HG03025 (cell line): Measurements from ENCODE around the gene PTX4.

Experiments
- ATAC-seq: cut with Tn5 transposase; IDR thresholded peaks from one replicate; pipeline ENCODE4 v1.9.1; 2021; ENCODE audit warnings: mild to moderate bottlenecking, moderate library complexity; ENCODE audit not compliant: unreplicated experiment, low FRiP score

The PTX4 gene

DNA sequence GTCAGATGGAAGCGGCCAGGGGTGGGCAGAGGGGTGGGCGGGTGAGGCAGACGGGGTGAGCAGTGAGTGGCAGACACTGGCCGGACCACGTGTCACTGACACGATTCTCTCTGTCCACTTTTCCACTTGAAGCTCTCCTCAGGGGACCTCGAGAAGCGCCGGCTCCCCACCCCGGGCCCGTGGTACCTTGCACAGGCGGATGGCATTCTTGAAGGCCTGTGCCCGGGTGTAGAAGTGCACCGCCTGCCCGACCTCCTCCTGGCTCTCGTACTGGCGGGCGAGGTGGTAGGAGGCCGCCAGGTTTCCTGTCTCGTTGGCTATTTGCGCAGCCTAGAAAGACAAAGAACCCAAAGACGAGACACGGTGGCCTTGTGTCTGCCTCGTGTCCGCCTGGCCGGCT lies 35.6 kb upstream of the PTX4 start:
- no peak for ATAC-seq

DNA sequence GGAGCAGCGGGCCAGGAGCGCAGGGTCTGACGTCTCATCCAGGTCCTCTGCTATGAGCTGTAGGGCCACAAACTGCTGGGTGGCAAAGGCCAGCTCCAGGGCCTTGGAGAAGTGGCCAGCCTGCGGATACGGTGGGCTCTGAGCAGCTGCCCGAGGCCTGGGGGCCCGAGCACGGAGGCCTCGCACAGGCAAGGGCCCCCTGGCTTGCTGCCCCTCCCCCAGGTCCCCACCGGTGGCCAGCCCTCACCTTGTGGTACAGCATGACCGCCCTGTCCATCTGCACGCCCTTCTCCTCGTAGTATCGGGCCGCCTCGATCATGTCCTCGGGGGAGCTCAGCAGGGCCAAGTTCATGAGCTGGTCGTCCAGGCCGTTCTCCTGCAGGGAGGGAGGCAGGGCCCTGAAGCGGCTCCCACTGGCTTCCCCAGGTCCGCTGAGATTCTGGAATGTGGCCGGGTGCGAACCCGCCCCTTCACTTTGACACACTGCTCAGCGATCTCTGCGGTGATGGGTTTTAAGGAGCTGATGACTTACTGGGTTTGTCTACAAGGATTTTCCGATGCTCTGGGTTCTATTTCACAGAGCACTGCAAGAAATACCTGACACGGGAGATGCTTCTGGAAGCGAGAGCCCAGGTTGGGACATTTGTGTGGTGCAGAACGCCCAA lies 35.0 kb upstream of the PTX4 start:
- no peak for ATAC-seq

DNA sequence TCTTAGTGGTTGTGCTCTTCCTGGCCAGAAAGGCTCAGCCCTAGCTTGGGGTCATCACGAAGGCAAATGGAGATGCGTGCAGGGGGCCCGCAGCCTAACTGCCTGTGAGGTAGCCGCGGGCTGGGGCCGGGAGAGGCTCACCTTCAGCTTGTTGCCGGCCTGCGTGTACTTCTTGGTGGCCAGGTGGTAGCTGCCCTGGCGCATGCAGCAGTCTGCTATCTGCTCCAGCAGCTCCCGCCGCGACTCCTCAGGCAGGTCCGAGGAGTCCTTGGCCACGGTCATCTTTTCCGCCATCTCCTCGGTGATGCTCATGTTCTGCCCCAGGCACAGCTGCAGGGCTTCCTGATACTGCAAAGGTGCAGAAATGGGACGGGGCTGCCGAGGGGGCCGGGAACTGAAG lies 31.7 kb upstream of the PTX4 start:
- no peak for ATAC-seq

GRCh38 chr16:1519831-1520230 lies 31.1 kb upstream of the PTX4 start:
- no peak for ATAC-seq

DNA sequence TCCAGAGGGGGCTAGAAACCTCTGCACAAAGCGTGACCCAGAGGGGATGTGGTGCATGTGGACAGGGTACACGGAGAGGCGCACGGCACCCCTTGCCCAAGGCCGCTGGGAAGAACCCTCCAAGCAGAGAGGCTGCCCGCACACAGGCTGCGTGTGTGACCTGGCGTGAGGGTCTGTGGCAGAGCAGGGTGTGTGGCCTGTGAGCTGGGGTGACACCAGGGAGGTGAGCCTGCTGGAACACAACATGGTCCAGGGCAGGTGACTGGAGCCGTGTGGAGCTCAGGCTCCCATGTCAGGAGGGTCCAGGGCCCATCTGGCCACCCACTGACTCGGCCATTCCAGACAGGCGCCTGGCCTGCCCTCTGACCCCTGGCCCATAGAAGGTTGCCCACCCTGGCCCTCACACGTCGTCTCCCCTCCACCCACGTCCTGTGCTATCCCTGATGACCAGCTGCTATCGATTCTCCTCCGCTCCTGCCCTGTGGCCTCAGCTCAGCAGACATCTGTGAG lies 29.9 kb upstream of the PTX4 start:
- ATAC-seq, result no peak

DNA sequence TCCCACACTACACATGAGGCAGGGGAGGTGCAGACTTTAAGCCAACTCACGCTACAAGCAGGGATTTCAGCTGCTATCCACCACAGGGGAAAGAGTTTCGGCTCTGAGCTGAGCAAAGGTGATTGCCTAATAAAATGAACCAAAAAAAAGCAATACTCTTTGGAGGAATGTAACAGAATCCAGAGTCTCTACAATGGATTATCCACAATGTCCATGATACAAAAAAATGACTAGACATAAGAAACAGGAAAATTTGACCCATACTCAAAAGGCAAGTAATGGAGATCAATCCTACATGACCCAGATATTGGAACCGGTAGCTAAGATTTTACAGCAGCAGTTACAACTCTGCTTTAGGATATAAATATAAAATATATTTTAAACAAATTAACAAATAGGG lies 25.8 kb upstream of the PTX4 start:
- ATAC-seq, result no peak

GRCh38 chr16:1512774-1513173 lies 24.0 kb upstream of the PTX4 start:
- ATAC-seq, result no peak

- ATAC-seq, result no peak
These were observed 23.2 kb upstream of the PTX4 start for GRCh38 chr16:1511662-1512569.

GRCh38 chr16:1510941-1511351 lies 22.2 kb upstream of the PTX4 start:
- ATAC-seq, result no peak

DNA sequence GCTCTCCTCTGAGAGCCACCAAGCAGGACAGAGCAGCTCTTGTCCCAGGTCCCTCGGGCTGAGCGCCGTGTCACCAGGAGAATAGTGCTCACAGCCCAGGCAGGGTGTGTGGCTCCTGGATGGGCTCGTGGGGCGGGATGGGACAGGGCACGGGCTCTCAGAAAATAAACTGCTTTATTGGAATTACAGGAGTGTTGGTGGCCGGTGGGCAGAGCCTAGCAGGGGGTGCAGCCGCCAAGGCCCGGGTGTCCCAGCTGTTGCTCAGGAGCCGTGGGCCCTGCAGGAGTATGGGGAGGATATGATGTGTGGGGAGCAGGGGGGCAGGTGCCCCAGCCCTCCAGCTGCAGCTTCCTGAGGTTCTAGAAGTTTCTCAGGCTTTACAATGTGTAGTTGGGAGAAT lies 21.5 kb upstream of the PTX4 start:
- ATAC-seq, result no peak

GRCh38 chr16:1509307-1510221 lies 20.8 kb upstream of the PTX4 start:
- no peak for ATAC-seq

DNA sequence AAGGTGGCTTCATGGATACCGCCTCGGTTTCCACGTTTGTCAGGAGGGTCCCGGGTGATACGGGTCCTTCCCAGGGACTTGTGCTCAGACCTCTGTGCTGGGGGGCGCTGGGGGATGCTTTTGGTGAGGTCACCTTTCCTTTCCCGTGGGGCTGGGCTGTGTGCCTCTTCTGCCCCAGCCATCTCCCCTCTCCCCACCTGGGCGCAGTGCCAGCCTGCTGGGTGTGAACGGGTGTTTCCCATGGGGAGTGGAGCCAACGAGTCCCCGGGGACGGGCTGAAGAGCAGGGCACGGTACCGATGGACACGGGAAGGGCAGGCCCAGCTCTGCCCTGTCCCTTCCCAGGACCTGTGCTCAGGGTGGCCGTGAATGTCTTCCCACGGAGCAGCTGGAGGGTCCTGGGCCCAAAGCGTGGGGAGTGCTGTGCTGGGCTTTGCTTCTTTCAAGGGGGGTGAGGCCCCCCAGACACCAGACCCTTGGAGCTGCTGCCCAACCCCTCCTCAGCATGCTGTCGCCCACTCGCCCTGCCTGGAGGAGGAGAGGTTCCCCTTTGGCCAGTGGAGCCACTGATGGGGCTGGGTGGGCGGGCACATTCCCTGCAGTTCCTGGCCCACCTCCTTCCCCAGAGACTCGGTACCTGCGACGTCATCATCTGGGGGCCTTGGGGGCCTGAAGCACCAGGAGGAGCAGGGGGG lies 19.9 kb upstream of the PTX4 start:
- ATAC-seq, result no peak

DNA sequence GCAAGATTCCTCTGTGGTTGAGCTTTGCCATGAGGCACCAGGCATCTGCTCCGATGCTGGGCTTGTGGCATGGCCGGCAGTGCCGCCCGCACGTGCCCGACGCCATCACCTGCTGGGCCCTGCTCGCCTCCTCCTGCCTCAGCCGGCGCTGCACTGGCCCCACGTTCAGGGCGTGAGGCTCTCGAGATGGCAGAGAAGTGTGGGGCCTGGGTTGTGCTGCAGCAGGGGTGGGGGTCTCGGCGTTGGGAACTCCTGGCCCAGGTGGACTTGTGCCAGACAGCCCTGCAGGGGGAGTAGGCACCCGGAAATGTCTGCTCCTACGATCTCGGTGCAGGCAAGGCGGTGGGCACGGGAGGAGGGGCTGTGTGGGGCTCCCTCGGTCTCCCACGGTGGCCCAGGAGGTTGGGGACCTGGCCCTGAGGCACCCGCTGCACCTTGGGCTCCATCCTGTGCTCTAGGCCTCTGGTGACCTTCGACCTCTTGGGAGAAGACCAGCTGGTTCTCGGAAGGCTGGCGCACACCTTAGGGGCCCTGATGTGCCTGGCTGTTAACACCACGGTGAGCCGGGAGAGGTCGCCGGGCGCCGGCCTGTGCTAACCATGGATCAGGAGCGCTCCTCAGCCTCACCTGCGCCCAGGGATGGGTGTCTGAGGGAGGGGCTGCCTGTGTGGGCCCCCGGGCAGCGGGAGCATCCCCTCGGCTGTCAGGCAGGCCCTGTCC lies 17.9 kb upstream of the PTX4 start:
- no peak for ATAC-seq

- ATAC-seq, result no peak
These were observed 17.2 kb upstream of the PTX4 start for GRCh38 chr16:1505912-1506311.

DNA sequence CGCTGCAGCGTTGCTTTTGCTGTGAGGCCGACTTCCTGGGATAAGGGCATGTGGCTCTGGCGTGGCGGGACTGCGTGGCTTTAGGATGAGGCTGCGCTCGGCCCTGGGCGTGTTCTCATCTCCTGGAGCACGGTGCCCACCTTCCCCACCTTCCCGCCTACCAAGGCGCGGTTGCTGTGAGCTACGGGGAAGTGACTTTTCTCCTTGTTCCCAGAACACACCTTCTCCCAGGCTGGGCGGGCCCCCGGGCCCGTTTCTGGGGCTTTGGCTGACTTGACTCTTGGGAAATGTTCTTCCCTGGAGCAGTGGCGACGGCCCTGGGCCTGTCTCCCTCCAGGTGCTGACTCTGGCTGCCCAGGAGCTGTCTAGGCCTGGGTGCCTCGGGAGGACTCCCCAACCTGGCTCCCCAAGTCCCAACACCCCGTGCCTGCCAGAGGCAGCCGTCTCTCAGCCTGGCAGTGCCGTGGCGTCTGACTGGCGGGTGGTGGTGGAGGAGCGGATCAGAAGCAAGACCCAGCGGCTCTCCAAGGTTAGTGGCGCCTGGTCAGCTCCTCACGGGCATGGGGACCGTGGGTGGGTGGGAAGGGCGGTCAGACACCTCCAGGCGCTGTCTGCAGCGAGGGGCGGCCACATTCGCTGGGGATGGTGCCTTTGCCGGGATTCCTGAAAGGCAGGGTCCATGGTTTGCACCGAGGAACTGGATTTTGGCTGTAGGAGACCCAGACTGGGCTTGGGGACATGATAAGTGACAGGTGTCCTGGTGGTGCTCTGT lies 16.5 kb upstream of the PTX4 start:
- no peak for ATAC-seq

GRCh38 chr16:1503110-1503955 lies 14.6 kb upstream of the PTX4 start:
- ATAC-seq, result no peak

GRCh38 chr16:1502092-1503004 lies 13.6 kb upstream of the PTX4 start:
- ATAC-seq, result no peak
